Brain microvascular endothelial cell (primary cell): ENCODE measurements around the gene RYR2.

Experiments
- DNase-seq: peaks from one replicate; pipeline ENCODE4 v3.0.0-alpha.2; 2020
- H3K27ac ChIP-seq: fragments of 250-450 bp; sonication (Bioruptor Pico); 2 replicates; pipeline ENCODE4 v1.5.1; 2020; ENCODE audit warnings: mild to moderate bottlenecking, moderate library complexity
- H3K27me3 ChIP-seq: fragments of 250-450 bp; sonication (Bioruptor Pico); replicated peaks from 2 replicates; pipeline ENCODE4 v1.5.1; 2020; ENCODE audit warnings: mild to moderate bottlenecking
- H3K36me3 ChIP-seq: fragments of 250-450 bp; sonication (Bioruptor Pico); replicated peaks from 2 replicates; pipeline ENCODE4 v1.5.1; 2020; ENCODE audit warnings: mild to moderate bottlenecking
- H3K4me3 ChIP-seq: 2 replicates; pipeline ENCODE4 v1.5.1; 2011; ENCODE audit warnings: low read depth, mild to moderate bottlenecking, control low read depth, low read length, moderate library complexity
- in situ Hi-C: cut with HindIII; loops from 2 replicates; pipeline ENCODE4 v1.10.0; 2017; ENCODE audit warnings: low sequenced_read_pairs, low pct_ligation_motif_present
- TF ChIP-seq, protein P1 (sequence below): IDR thresholded peaks from 2 replicates; pipeline ENCODE4 v1.5.1; 2011; ENCODE audit warnings: low read depth, mild to moderate bottlenecking, moderate library complexity, low read length, control low read depth, inconsistent platforms; ENCODE audit errors: missing control alignments

RYR2 gene

DNA sequence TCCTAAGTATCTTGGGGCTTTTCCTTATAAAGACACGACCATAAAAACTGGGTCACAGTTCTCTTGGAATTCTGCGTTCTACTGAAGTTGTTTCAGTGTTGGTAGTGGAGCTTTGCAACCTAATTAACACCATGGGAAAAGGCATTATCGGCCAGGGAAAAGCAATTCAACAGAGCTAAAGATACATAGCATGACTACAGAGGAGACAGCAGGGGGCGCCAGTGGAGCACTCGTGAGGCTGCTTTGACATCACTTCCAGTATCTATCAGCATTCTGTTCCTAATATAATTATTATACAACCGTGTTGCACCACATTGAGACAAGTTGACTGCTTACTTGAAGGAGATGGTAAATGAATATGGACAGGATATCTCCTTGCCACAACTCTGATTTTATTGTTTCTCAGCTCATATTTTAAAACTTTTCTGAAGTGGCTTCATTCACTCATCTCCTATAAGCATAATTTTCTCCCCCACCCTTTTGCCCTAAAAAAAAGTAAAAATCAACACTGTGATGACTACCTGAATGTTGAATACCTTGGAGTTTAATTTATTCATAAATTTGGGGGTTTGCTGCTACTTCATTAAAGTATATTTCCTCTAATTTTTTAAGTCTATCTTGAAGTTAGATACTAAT, 809.3 kb downstream of the RYR2 start:
- H3K36me3 ChIP-seq, result no peaks in the 10 kb centered on the region
- no peak overlapping the region for H3K27ac ChIP-seq
- H3K4me3 ChIP-seq, result no peak overlapping the region
- H3K27me3 ChIP-seq, result no peaks in the 10 kb centered on the region
- peak; percentile 56 for DNase-seq
- TF ChIP-seq, protein P1, sequence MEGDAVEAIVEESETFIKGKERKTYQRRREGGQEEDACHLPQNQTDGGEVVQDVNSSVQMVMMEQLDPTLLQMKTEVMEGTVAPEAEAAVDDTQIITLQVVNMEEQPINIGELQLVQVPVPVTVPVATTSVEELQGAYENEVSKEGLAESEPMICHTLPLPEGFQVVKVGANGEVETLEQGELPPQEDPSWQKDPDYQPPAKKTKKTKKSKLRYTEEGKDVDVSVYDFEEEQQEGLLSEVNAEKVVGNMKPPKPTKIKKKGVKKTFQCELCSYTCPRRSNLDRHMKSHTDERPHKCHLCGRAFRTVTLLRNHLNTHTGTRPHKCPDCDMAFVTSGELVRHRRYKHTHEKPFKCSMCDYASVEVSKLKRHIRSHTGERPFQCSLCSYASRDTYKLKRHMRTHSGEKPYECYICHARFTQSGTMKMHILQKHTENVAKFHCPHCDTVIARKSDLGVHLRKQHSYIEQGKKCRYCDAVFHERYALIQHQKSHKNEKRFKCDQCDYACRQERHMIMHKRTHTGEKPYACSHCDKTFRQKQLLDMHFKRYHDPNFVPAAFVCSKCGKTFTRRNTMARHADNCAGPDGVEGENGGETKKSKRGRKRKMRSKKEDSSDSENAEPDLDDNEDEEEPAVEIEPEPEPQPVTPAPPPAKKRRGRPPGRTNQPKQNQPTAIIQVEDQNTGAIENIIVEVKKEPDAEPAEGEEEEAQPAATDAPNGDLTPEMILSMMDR, result peak; percentile 80
- in situ Hi-C loops, result no loop called here

DNA sequence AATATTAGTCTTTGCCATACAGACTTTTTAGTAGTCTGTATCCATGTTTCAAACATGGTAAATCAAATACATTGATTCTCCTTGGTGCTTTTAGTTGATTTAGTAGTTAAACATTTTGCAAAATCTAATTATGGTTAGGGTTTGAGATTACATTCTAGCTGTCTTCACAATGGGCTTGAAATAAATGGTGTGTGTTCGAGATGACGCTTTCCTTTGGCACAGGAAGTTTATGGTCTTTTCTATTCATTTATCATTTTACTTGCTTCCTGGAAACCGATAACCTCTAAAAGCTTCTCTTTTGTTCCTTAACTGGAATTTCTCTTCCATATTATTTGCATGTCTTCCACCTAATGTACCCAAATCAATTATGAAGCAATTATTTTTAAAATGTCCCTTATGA, 810.4 kb downstream of the RYR2 start:
- H3K27me3 ChIP-seq, result no peaks in the 10 kb centered on the region

DNA sequence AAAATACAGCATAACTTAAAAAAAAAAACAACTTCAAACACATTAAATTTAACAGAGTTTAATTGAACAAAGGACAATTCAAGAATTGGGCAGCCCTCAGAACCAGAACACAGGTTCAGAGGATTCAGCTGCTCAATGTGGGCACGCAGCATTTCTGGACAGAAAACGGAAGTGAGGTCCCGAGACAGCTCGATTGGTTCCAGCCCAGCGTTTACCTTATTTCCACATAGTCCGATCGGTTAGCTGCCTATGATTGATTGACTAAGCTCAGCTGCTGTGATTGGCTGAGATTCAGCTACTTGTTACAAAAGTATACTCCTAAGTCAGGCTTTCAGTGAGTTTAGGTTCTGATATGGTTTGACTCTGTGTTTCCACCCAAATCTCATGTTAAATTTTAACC, 815.5 kb downstream of the RYR2 start:
- TF ChIP-seq, protein P1, result no peak
- in situ Hi-C loops, result no loop called here
- H3K36me3 ChIP-seq, result no peaks in the 10 kb centered on the region
- no peak overlapping the region for H3K4me3 ChIP-seq
- H3K27ac ChIP-seq, result no peak overlapping the region
- no peaks in the 10 kb centered on the region for H3K27me3 ChIP-seq
- DNase-seq, result no peak

More for the DNA sequence above, 810.4 kb downstream of the RYR2 start:
- DNase-seq, result no peak
- in situ Hi-C loops, result no loop called here
- H3K36me3 ChIP-seq, result no peaks in the 10 kb centered on the region
- H3K4me3 ChIP-seq, result no peak overlapping the region
- no peak overlapping the region for H3K27ac ChIP-seq
- TF ChIP-seq, protein P1, result no peak

DNA sequence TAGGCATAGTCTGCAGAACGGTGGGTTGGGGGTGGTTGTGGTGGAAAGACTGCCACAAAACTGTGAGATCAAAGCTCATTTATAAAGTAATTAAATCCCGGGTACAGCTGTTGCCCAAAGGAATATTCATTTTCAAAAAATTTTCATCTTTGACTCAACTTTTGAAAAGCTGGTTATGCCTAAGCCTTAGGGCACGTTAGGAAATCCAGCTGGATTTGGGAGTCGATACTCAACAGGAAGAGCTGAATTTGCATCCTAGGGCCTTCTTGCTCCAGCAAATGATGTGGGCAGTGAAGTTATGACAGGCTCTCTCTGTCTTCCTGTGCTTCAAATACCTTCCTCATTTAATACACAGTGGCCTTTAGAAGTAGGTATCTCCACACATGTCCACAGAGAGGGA, 817.0 kb downstream of the RYR2 start:
- no peak overlapping the region for H3K27ac ChIP-seq
- no peaks in the 10 kb centered on the region for H3K27me3 ChIP-seq
- DNase-seq, result no peak
- no peaks in the 10 kb centered on the region for H3K36me3 ChIP-seq
- H3K4me3 ChIP-seq, result no peak overlapping the region
- in situ Hi-C loops, result no loop called here
- TF ChIP-seq, protein P1, result no peak

DNA sequence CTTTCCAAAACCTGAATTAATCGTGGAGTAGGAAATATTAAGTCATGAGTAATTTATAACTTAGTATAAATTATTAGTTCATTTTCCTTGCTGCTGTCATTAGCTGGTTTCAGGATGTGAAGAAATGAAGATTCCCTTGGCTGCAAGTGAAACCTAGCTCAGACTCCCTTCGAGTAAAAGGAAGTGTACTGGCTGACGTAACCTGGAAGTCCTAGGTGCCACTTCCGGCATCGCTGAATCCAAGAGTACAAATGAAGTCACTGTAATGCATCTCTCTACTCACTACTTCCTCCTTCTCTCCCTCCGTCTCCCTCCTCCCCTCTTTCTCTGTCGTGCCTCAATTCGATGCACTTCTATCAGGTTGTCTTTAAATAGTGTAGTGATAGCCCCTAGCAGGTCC, 820.0 kb downstream of the RYR2 start:
- no peaks in the 10 kb centered on the region for H3K27me3 ChIP-seq
- H3K27ac ChIP-seq, result no peak overlapping the region
- TF ChIP-seq, protein P1, result no peak
- H3K4me3 ChIP-seq, result no peak overlapping the region
- DNase-seq, result no peak
- no peaks in the 10 kb centered on the region for H3K36me3 ChIP-seq
- in situ Hi-C loops, result no loop called here

- TF ChIP-seq, protein P1, result no peak
- no peak for DNase-seq
- Histone ChIP-seq H3K27me3 (no peaks in the 10 kb centered on the region), H3K27ac (no peak overlapping the region), H3K36me3 (no peaks in the 10 kb centered on the region), H3K4me3 (no peak overlapping the region)
- in situ Hi-C loops, result no loop called here
These were observed 821.2 kb downstream of the RYR2 start for GRCh38 chr1:237863234-237863633.
